Activated CD8-positive, alpha-beta memory T cell treated with anti-CD3 and anti-CD28 coated beads for 1 hour (primary cell): ENCODE data around the gene GABRR1.

Experiments used
- DNase-seq, 2 donors: peaks; one replicate each; pipeline ENCODE4 v3.0.0-alpha.2; 2020; ENCODE audit warnings: low read depth in 1 of 2; ENCODE audit errors: extremely low read depth in 1 of 2

The GABRR1 gene

DNA sequence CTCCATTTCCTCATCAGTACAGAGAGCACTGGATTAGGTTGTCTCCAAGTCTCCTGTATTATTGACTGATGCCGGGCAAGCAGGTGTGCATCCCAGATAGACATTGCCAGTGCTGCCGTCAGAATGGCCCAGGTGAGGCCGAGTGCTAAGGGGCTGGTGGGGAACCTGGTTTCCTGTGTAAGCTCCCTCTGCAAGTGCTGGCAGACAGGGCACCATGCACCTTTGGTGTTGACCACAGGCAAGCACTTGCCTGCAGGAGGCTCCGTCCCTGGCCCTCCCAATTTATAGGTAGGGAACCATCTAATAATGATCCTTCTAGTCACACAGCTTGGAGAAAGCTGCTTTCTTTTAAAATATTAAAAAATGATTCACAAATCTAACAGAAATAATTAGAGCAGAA, 747 bp downstream of the GABRR1 start:
- DNase-seq = no peak

DNA sequence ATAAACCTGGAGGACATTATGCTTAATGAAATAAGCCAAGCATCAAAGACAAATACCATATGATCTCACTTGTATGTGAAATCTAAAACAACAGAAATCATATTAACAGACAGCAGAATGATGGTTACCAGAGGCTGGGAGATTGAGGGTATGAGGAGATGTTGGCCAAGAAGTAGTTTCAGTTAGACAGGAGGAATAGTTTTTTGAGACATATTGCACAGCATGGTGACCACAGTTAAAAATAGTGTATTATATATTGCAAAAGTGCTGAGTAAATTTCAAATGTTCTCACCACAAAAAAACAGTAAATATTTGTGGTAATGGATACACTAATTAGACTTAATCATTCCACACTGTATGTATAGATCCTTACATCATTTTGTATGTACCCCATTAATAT, 1.8 kb downstream of the GABRR1 start:
- DNase-seq = no peak

DNA sequence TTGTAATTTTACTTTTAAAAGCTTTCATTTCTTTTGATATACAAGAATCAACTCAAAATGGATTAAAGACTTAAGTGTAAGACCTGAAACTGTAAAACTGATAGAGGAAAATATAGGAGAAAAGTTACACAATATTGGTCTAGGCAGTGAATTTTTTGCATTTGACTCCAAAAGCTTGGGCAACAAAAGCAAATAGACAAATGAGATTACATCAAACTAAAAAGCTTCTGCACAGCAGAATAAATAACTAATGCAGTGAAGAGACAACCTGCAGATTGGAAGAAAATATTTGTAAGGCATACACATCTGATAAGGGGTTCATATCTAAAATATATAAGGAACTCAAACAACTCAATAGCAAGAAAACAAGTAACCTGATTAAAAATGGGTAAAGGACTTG, 3.0 kb downstream of the GABRR1 start:
- no peak for DNase-seq

DNA sequence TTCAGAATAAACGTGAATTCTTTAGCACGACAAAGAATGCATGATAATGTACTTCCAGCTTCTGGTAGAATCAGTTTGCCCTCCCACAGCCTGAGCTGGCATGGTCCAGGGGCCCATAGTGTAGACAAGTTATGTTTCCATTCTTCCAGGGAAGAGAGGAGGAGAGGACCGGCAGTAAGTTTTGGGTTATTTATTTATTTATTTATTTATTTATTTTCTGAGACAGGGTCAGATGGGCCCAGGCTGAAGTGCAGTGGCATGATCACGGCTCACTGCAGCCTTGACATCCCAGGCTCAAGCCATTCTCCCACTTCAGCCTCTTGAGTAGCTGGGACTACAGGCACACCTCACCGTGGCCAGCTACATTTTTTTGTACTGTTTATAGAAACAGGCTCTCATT, 4.7 kb downstream of the GABRR1 start:
- no peak for DNase-seq

DNA sequence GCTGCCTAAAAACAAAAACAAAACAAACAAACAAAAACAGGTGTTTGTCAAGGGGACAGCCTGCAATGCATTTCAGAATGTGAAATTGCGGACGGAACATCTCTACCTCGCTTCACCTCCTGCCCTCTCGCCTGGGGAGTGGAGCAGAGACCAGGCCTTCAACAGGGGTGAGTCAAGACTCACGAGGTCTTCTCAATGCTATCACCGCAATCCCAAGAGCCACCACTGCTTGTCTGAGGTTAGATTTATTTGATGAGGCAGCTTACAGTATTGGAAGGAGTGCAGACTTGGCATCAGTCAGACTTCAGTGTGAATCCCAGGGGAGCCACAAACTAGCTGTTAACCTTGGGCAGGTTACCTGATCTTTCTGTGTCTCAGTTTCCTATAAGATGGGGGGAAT, 7.7 kb downstream of the GABRR1 start:
- no peak for DNase-seq

DNA sequence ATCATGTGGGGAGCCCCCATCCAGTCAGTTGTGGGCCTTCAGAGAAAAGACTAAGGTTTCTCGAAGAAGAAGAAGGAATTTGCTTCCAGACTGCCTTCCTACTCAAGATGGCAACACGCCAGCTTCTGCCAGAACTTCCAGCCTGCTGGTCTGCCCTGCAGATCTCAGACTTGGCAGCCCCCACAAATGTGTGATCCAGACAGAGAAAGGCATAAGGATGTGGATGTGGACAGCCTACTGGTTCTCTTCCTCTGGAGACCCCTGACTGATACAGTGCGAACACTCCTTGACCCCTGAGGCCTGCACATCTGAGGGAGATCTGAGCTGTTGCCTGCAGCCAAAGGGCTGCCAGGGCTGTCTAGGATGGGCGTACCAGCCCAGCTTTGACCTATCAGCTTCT, 8.6 kb downstream of the GABRR1 start:
- DNase-seq = no peak

DNA sequence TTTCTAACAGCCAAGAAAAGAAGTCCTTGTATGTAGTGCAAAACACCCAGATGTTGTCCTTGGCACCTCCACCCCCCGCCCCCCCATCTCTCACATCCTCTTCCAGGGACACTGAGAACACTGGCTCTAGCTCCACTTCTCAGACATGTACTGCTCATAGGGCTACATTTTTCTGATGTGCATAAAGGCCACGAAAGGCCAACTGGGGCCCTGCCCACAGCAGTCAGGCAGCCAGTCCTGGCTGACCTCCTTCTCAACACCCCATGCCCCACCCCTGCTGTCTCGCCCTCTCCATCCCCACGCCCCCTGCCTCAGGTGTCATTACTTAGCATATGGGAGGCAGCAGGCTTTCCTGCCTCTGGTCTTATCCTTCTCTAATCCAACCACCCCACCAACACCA, 11.3 kb downstream of the GABRR1 start:
- DNase-seq = no peak

DNA sequence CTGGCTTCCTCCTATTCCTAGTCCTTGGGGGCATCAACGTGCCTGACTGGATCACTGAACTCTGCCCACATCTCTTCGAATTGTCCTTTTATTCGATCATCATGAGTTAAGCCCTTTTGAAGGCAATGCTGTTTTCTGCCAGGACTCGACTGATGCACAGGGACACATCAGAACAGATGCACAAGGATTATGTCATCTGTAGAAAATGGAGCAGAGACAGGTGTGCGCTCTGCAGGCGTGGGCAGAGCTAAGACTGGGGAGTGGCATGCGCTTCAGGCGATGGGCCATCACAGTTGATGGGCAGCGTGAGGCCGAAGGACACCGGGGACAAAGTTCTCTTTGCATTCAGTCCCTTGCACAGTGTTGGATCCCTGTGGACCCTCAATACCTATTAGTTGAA, 13.1 kb downstream of the GABRR1 start:
- DNase-seq = no peak

DNA sequence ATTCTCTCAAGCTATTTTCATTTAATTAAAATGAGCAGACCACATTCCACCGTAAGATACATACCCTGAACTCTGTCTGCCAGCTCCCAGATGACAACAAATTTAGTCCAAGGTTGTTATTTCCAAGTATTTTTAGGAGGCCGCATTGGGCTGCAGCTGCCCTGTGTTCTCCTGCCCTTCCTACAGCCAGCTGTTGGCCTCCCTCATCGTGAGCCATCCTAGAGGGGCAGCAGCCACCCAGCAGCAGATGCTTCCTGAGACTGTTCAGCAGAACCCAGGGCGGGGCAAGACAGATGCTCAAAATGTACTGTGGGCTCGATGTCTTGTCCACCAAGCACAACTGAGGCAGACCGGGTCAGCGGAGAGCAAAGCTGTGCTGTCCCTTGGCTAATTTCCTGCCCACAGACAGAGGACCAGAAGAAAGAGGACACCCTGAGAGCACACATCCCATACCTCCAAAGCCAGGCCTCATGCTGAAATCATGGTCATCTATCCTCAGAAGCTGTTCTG, 16.4 kb downstream of the GABRR1 start:
- no peak for DNase-seq

DNA sequence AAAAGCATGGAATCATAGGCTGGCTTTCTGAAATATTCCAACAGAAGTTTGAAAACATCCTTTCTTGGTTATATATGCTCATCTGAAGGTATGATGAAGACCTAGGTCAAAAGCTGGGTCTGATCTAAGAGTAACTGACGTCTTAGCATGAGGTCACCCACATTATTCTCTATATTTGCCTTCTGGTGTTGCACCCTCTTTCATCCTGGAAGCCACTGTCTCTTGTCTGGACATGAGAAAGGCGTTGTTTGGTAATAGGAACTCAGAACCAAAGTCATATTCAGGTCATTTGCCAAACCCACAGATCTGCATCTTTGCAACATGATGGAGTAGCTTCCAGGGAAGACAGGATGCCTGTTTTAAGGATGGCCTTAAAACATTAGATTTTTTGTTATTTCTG, 17.6 kb downstream of the GABRR1 start:
- DNase-seq = no peak

DNA sequence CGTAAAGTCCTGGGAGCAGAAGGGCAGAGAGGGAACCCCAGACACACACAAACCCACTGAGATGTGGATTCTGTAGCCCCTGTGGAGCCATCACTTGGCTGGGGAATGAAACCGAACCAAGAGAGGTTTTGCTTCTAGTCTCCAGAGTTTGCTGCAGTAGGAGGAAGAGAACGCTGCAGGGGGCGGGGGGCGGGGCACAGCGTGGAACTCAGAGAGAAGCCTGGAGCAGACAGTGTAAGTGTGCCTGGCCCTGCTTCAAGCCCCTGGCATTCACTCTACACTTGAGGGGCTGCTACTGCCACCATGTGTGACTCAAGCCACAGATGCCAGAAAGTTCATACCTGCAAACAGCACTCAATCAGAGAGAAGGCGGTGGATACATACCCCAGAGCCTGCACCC, 18.9 kb downstream of the GABRR1 start:
- DNase-seq = no peak

DNA sequence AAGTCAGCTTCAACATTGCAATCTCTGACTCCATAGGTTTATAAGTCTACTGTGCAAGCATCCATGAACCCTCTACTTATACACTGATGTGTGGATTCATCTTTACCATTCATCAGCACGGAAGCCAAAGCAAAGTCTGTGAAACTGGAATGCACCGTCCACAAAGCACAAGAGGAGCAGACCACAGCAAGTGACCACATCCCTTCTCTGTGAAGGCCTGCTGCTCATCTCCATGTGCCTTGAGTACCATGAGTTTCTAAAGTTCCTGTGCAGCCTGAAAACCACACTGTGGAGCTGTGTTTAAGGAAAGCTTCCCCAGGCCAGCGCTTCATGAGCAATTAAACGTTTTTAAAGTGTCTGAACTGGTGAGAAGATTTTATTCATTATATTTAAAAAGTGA, 20.0 kb downstream of the GABRR1 start:
- DNase-seq = no peak

DNA sequence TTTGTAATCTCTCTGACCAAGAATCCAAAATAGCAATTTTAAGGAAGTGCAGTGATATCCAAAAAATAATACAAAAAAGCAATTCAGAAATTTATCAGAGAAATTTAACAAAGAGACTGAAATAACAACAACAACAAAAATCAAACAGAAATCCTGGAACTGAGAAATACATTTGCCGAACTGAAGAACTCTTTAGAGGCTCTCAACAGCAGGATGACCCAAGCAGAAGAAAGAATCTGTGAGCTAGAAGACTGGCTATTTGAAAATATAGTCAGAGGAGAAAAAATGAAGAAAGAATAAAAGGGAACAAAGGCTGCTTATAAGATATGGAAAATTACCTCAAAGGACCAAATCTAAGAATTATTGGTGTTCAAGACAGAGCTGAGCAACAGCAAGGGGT, 22.6 kb downstream of the GABRR1 start:
- no peak for DNase-seq

DNA sequence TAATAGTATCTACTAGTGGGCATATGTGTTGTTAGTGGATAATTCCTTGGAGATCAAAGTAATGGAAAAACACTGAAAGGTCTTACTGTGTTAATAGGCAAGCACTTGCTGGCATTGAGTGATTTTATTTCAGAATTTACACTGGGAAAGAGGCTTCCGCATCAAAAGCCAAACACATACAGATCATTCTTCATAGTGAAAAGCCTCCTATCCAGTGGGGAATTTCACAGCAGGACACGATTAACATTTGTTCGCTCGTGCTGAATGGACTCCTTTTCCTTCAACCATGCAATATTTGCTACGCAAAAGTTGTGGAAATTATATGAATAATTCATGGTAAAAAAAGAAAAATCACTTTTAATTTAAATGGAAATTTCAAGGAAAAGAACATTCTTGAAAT, 26.4 kb downstream of the GABRR1 start:
- DNase-seq = no peak

DNA sequence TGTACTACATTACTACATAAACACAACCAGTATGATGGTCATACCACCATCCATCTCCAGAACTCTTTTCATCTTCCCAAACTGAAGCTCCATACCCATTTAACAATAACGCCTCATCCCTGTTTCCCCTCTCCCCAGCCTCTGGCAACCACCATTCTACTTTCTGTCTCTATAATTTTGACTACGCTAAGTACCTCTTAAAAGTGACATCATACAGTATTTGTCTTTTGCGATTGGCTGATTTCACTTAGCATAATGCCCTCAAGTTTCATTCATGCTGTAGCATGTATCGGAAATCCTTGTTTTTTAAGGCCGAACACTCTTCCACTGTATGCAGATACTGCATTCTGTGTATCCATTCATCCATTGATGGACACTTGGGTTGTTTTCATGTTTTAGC, 29.7 kb downstream of the GABRR1 start:
- DNase-seq = no peak

DNA sequence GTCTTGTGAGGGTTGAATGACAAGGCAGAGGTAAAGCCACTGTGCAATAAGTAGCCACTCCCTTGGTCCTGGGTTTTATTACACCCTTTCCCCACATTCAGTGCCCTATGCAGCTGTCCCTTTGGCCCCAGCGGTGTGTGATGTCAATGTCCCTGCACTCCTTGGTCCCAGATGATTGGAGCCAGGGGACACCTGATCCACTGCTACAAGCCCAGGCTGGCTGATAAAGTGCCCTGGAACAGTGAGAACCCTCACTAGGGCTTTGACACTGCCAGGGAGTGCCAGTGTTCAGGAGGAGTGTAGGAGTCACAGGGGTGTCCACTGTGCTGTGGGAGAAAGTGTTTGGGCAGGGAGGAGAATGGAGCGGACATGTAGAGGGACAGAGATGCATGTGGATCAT, 30.4 kb downstream of the GABRR1 start:
- DNase-seq = no peak

DNA sequence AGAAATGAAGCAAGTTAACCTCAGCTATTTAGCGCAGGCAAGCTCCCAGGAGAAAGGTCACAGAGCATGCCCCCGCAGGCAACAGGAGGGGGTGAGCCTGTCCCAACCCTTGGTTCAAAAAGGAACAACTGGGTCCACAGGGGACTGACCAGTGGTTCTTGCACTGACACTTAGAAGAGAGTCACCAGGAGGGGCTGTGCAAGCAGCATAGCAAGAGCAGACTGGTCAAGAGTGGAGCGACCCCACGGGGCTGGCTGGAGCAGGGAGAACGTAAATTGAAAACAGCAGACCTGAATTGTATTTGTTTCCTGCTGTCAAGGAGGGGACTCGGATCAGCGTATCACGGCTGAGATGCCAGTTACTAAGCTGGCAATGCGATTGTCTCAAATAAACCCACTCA, 32.8 kb downstream of the GABRR1 start:
- no peak for DNase-seq

DNA sequence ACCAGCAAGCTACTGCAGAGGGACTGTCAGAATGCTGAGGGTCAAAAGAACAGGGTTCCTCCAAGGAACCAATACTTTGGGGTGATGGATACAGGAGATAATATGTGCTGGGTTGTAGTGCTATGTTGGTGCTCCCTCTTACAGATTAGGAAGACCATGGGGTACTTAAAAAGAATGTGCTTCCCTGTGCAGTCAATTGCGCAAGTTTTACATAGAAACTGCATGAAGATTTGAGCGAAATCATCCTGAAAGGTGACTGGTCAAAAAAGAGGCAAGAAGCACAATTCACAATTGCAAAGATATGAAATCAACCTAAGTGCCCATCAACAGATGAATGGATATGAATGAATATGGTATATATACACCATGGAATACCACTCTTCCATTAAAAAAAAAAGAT, 33.9 kb downstream of the GABRR1 start:
- DNase-seq = no peak

DNA sequence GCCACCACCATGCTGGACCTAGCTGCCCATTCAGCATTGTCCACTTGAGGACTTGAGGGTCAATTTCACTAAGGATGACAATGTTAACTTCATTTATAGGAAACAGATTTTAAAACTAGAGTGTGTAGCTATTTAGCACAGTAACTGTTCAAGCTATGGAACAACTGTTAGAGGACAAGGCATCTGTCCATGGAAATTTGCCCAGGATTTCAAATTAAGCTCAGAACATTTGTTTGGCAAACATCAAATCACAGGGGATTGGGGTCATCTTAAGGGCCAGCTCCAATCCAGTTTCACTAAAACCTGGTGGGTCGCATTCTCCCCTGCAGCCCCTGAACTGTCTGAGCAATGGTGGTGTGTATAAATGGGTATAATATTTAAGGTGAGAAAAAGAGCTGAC, 36.2 kb downstream of the GABRR1 start:
- no peak for DNase-seq

DNA sequence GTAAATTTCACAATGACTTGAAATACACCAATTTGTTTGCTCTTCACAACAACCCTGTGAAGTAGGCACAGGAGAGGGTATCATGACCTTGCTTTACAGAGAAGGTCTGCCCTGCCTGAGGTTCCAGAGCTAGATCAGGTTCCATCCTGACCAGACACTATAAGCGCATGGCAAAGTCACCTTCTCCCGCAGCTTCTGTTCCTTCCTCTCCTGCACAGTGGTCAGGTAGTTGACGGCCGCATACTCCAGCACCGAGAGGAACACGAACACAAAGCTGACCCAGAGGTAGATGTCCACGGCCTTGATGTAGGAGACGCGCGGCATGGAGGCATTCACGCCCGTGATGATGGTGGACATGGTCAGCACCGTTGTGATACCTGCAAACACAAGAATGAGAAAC, 37.0 kb downstream of the GABRR1 start:
- DNase-seq = no peak

DNA sequence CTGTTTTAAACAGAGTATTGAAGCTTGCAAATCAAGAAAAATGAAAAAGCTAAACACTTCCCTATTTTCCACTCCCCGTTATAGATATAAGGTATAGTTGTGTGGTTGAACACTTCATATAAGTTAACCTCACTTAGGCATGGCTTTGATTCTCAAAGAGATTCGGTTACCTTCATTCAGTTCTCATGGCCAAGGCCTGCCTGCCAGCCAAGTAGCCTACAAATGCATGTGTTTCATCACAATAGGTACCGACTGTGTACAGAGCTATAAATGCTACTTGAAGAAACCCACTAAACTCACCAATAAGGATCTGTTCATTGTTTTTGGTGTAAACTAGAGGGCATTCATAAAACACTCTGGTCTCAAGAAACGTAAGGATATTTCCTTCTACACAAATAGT, 43.5 kb downstream of the GABRR1 start:
- no peak for DNase-seq

DNA sequence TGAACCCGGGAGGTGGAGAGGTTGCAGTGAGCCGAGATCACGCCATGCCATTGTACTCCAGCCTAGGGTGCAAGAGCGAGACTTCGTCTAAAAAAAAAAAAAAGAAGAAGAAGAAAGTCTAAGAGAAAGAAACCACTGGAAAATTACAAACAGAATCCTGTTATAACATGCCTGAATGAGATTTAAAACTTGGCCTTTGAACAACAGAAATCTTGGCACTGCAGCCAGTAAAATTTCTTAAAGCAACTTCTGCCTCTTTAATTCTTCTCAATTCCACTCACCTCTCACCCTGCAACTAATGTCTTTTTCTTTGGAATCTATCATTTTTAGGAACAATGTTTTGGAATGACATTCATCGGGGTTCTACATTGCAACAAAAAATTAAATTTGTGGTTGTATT, 45.0 kb downstream of the GABRR1 start:
- no peak for DNase-seq

DNA sequence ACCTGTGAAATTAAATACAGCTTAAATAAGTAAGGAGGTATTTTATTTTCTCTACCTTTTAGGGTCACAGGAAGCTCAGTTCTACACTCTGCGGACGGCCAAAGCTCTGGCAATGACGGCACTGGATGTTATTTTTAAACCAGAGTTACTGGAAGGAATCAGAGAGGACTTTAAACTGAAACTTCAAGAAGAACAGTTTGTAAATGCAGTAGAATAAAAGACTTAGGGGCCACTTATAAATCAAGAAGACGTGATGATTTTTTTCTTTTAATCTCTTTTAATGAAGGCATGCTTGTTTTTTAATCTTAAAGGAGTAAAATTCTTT, 55.1 kb downstream of the GABRR1 start:
- no peak for DNase-seq
